OCI-LY1 (cell line): ENCODE results near the gene RFX5.
"Not testable (repeated sequence)": the region's sequence is repeated elsewhere in the genome, so short reads cannot be mapped to it uniquely, and the experiment has no call there.

Experiments used
- H2AFZ ChIP-seq: fragments of 200-600 bp; sonication (generic), shearing (Covaris generic); 2 replicates; pipeline ENCODE4 v1.6.0; 2014; ENCODE audit warnings: antibody characterized with exemption, mild to moderate bottlenecking, low read length
- H3F3A ChIP-seq: fragments of 200-600 bp; sonication (generic), shearing (Covaris generic); 2 replicates; pipeline ENCODE4 v1.6.0; 2014; ENCODE audit warnings: mild to moderate bottlenecking, antibody characterized with exemption, low read length, moderate library complexity; ENCODE audit not compliant: insufficient read depth
- H3K27ac ChIP-seq: fragments of 200-600 bp; sonication (generic); 2 replicates; pipeline ENCODE4 v1.5.1; 2014; ENCODE audit warnings: low read length, mixed run types, mild to moderate bottlenecking, low read depth; ENCODE audit not compliant: poor library complexity, severe bottlenecking
- H3K27me3 ChIP-seq: fragments of 200-600 bp; sonication (generic); 2 replicates; pipeline ENCODE4 v1.6.0; 2014; ENCODE audit warnings: antibody characterized with exemption, mild to moderate bottlenecking, low read length, moderate library complexity; ENCODE audit not compliant: insufficient read depth
- H3K36me3 ChIP-seq: fragments of 200-600 bp; sonication (generic); 2 replicates; pipeline ENCODE4 v1.6.1; 2014; ENCODE audit warnings: mild to moderate bottlenecking, antibody characterized with exemption, low read length, moderate library complexity, mixed read lengths; ENCODE audit not compliant: insufficient read depth
- H3K4me1 ChIP-seq: fragments of 200-600 bp; sonication (generic); 2 replicates; pipeline ENCODE4 v1.5.1; 2014; ENCODE audit warnings: mild to moderate bottlenecking, low read length, moderate library complexity; ENCODE audit not compliant: insufficient read depth, severe bottlenecking
- H3K4me2 ChIP-seq: fragments of 200-600 bp; sonication (generic), shearing (Covaris generic); 2 replicates; pipeline ENCODE4 v1.6.1; 2014; ENCODE audit warnings: low read length
- H3K4me3 ChIP-seq: fragments of 200-600 bp; sonication (generic); 2 replicates; pipeline ENCODE4 v1.5.1; 2014; ENCODE audit warnings: low read length, low read depth, mild to moderate bottlenecking, mixed read lengths; ENCODE audit not compliant: poor library complexity, severe bottlenecking
- H3K79me2 ChIP-seq: fragments of 200-600 bp; shearing (Covaris generic); 2 replicates; pipeline ENCODE4 v1.6.1; 2016; ENCODE audit warnings: mixed run types, low read length, mixed read lengths; ENCODE audit not compliant: insufficient read depth
- H3K9ac ChIP-seq: fragments of 200-600 bp; sonication (generic), shearing (Covaris generic); 2 replicates; pipeline ENCODE4 v1.6.1; 2014; ENCODE audit warnings: mild to moderate bottlenecking, low read length, mixed read lengths
- H3K9me2 ChIP-seq: fragments of 200-600 bp; sonication (generic), shearing (Covaris generic); 2 replicates; pipeline ENCODE4 v1.6.1; 2014; ENCODE audit warnings: low read depth, mild to moderate bottlenecking, low read length, mixed read lengths
- H3K9me3 ChIP-seq: fragments of 200-600 bp; shearing (Covaris generic); 2 replicates; pipeline ENCODE4 v1.6.1; 2014; ENCODE audit warnings: low read length, mixed read lengths
- H4K20me1 ChIP-seq: fragments of 200-600 bp; sonication (generic), shearing (Covaris generic); 2 replicates; pipeline ENCODE4 v1.6.0; 2016; ENCODE audit warnings: mild to moderate bottlenecking, low read length; ENCODE audit not compliant: insufficient read depth
- CTCF ChIP-seq: fragments of 200-600 bp; sonication (generic), shearing (Covaris generic); IDR thresholded peaks from 2 replicates; pipeline ENCODE4 v1.5.1; 2017; ENCODE audit warnings: mild to moderate bottlenecking, antibody characterized with exemption, low read length, moderate library complexity, mixed read lengths
- EZH2 ChIP-seq: fragments of 200-600 bp; sonication (generic), shearing (Covaris generic); IDR thresholded peaks from 2 replicates; pipeline ENCODE4 v1.8.0; 2017; ENCODE audit warnings: borderline replicate concordance, mixed run types, mild to moderate bottlenecking, antibody characterized with exemption, low read length, moderate library complexity, mixed read lengths

Gene RFX5

GRCh38 chr1:151346769-151347522 is at the start of gene RFX5:
Gene RFX5 (minus strand): TSS chr1:151347252. CDS start chr1:151346320, 932 bp downstream.
- Histone ChIP-seq H4K20me1 (no peaks in the 10 kb centered on the region), H3K79me2 (no peaks in the 10 kb centered on the region), H3F3A (no peaks in the 10 kb centered on the region), H2AFZ (peak within 1 kb of the TSS; percentile 17), H3K9me2 (no peaks in the 10 kb centered on the region), H3K27me3 (no peaks in the 10 kb centered on the region), H3K4me3 (peak within 1 kb of the TSS; percentile 71), H3K27ac (peak within 1 kb of the TSS; percentile 91), H3K9ac (peak within 1 kb of the TSS; percentile 75), H3K36me3 (peaks cover 42% of the 10 kb centered on the region), H3K9me3 (peaks cover 3% of the 10 kb centered on the region; the same call in 1 of the 2 replicates), H3K4me1 (peaks cover 26% of the 10 kb centered on the region), H3K4me2 (peak within 1 kb of the TSS; percentile 72)
- no peak for TF ChIP-seq EZH2
- TF ChIP-seq CTCF = no peak

DNA sequence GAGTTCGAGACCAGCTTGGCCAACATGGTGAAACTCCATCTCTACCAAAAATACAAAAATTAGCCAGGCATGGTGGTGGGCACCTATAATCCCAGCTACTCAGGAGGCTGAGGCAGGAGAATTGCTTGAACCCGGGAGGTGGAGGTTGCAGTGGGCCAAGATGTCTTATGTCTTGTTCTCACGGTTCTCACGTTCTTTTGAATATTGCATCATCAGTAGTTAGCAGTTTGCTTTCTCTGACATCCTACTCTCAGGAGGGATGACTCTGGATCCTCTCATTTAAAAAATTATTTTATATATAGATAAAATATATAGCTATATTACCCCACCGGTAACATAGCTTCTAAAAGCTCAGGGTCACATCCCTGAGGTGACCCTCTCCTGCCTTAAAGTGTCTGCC is 49.2 kb upstream of the RFX5 start:
- H4K20me1 ChIP-seq, H3K27me3 ChIP-seq, H2AFZ ChIP-seq, H3K4me2 ChIP-seq, H3K9me3 ChIP-seq, H3F3A ChIP-seq, H3K27ac ChIP-seq, H3K4me3 ChIP-seq, H3K9ac ChIP-seq, H3K9me2 ChIP-seq: not testable (repeated sequence)
- peaks cover 13% of the 10 kb centered on the region for H3K79me2 ChIP-seq
- peaks cover 17% of the 10 kb centered on the region for H3K4me1 ChIP-seq
- H3K36me3 ChIP-seq = peaks cover 14% of the 10 kb centered on the region

GRCh38 chr1:151393583-151393982 is 46.5 kb upstream of the RFX5 start:
- Histone ChIP-seq H3K36me3 (no peaks in the 10 kb centered on the region), H3F3A (no peaks in the 10 kb centered on the region), H3K27ac (no peak overlapping the region), H3K9me3 (0 out of 2 replicates have a peak, but pooled peaks cover 3% of the 10 kb centered on the region), H4K20me1 (no peaks in the 10 kb centered on the region), H2AFZ (no peak overlapping the region), H3K79me2 (no peaks in the 10 kb centered on the region), H3K4me3 (no peak overlapping the region), H3K4me1 (peaks cover under 1% of the 10 kb centered on the region), H3K9ac (no peak overlapping the region), H3K9me2 (no peaks in the 10 kb centered on the region), H3K4me2 (no peak overlapping the region), H3K27me3 (peaks cover 5% of the 10 kb centered on the region; the same call in 1 of the 2 replicates)
- TF ChIP-seq CTCF (no peak), EZH2 (no peak)
